Uterus (tissue), 4 donors: Measurements from ENCODE around the gene MGRN1. TPM values are rescaled to one million over a fixed set of nuclear protein-coding genes. Genes with fewer than 3 reads are reported as not detected.

Experiments used
- DNase-seq, 2 donors: peaks; one replicate each; pipeline ENCODE4 v3.0.0-alpha.2; 2019 to 2020
- H3K27ac ChIP-seq, 2 donors: fragments of 200-600 bp; sonication (generic); 1 replicate in 1 of 2; 2 replicates in 1 of 2; pipeline ENCODE4 v1.5.1; 2016 to 2018
- H3K27me3 ChIP-seq, 2 donors: fragments of 200-600 bp; sonication (generic); one replicate each; pipeline ENCODE4 v1.5.1; 2018 to 2019; ENCODE audit warnings: control low read depth in 1 of 2
- H3K36me3 ChIP-seq, 2 donors: fragments of 200-600 bp; sonication (generic); one replicate each; pipeline ENCODE4 v1.5.1; 2019; ENCODE audit warnings: control low read depth in 1 of 2
- H3K4me1 ChIP-seq, 2 donors: fragments of 200-600 bp; sonication (generic); one replicate each; pipeline ENCODE4 v1.5.1; 2018 to 2019; ENCODE audit warnings: control low read depth in 1 of 2
- H3K4me3 ChIP-seq, 2 donors: fragments of 200-600 bp; sonication (generic); 1 replicate in 1 of 2; 2 replicates in 1 of 2; pipeline ENCODE4 v1.5.1; 2018 to 2019; ENCODE audit warnings: mild to moderate bottlenecking in 1 of 2
- H3K9me3 ChIP-seq, 2 donors: fragments of 200-600 bp; sonication (generic); one replicate each; pipeline ENCODE4 v1.5.1; 2019; ENCODE audit warnings: control low read depth in 1 of 2
- CTCF ChIP-seq, 4 experiments: fragments of 200-600 bp in 2 of 4; fragments of 450-650 bp in 2 of 4; sonication (generic) in 2 of 4; IDR thresholded peaks; one replicate each; pipeline ENCODE4 v1.5.1; 2016 to 2019; ENCODE audit warnings: antibody characterized with exemption in 4 of 4, mild to moderate bottlenecking in 2 of 4, moderate library complexity in 1 of 4
- POLR2A ChIP-seq, 2 donors: fragments of 450-650 bp; IDR thresholded peaks; one replicate each; pipeline ENCODE4 v1.6.1; 2016; ENCODE audit warnings: antibody characterized with exemption in 2 of 2, mild to moderate bottlenecking in 1 of 2, moderate library complexity in 1 of 2
- intact Hi-C: fragments of 100-400 bp; cut with DNase I; formaldehyde crosslinking; loops from one replicate; pipeline ENCODE4 v1.15.1; 2023; ENCODE audit warnings: low total_unique reads
- total RNA-seq, 4 donors: library from RNA; depleted of rRNA in 3 of 4; stranded (reverse); fragments of >200 nt in 3 of 4; gene quantifications; one replicate each; pipeline versions ENCODE4 v1.1.0 to v1.2.4, GENCODE V29; 2014 to 2023
- donor health status: DM: yes; HTN: yes; CAD: no.

Gene MGRN1
- total RNA-seq, 4 donors from 2014 or later: 19.0 to 107 (median 68.6) TPM

- Histone ChIP-seq H3K36me3 (no peaks in the 10 kb centered on the region), H3K4me3 (no peak overlapping the region), H3K27ac (no peak overlapping the region), H3K27me3 (no peaks in the 10 kb centered on the region), H3K9me3 (no peaks in the 10 kb centered on the region), H3K4me1 (peaks cover 6 to 15% of the 10 kb centered on the region in 2 donors)
- TF ChIP-seq POLR2A (IDR thresholded peaks at IDR 0.05) (no peak), CTCF (IDR thresholded peaks at IDR 0.05) (no peak)
- peak in 1 of 2 donors; percentile 20 for DNase-seq
- intact Hi-C loops: no loop called here
These were observed 73.9 kb downstream of the MGRN1 start for GRCh38 chr16:4698321-4699045.

- no peak overlapping the region for H3K4me3 ChIP-seq
- H3K4me1 ChIP-seq: peaks cover 6 to 15% of the 10 kb centered on the region in 2 donors
- intact Hi-C loops: no loop called here
- no peaks in the 10 kb centered on the region for H3K9me3 ChIP-seq
- H3K27me3 ChIP-seq: no peaks in the 10 kb centered on the region
- H3K36me3 ChIP-seq: no peaks in the 10 kb centered on the region
- TF ChIP-seq CTCF (IDR thresholded peaks at IDR 0.05): no peak
- no peak for TF ChIP-seq POLR2A (IDR thresholded peaks at IDR 0.05)
- no peak for DNase-seq
- no peak overlapping the region for H3K27ac ChIP-seq
These were observed 74.5 kb downstream of the MGRN1 start for GRCh38 chr16:4699046-4699556.

- Histone ChIP-seq H3K4me1 (peaks cover 4 to 6% of the 10 kb centered on the region in 2 donors), H3K36me3 (no peaks in the 10 kb centered on the region), H3K9me3 (no peaks in the 10 kb centered on the region), H3K4me3 (no peak overlapping the region), H3K27ac (no peak overlapping the region), H3K27me3 (no peaks in the 10 kb centered on the region)
- no peak for DNase-seq
- intact Hi-C loops: no loop called here
- TF ChIP-seq CTCF (IDR thresholded peaks at IDR 0.05) (no peak), POLR2A (IDR thresholded peaks at IDR 0.05) (no peak)
These were observed 75.9 kb downstream of the MGRN1 start for GRCh38 chr16:4700380-4700996.

- TF ChIP-seq CTCF (IDR thresholded peaks at IDR 0.05): no peak
- no peak for TF ChIP-seq POLR2A (IDR thresholded peaks at IDR 0.05)
- Histone ChIP-seq H3K27me3 (no peaks in the 10 kb centered on the region), H3K9me3 (no peaks in the 10 kb centered on the region), H3K4me1 (peaks cover 0 to 3% of the 10 kb centered on the region in 2 donors), H3K36me3 (no peaks in the 10 kb centered on the region), H3K27ac (no peak overlapping the region), H3K4me3 (no peak overlapping the region)
- no peak for DNase-seq
- intact Hi-C loops: no loop called here
These were observed 76.5 kb downstream of the MGRN1 start for GRCh38 chr16:4700997-4701743.
